Transverse colon (tissue), 4 donors: ENCODE measurements around the gene DHCR7.

Source experiments
- CTCF ChIP-seq, 5 experiments: fragments of 200-600 bp in 3 of 5; fragments of 450-650 bp in 2 of 5; sonication (generic) in 3 of 5; IDR thresholded peaks; 1 replicate in 2 of 5; 2 replicates in 3 of 5; pipeline ENCODE4 v1.5.1; 2016 to 2017; ENCODE audit warnings: antibody characterized with exemption in 5 of 5, inconsistent platforms in 3 of 5, mild to moderate bottlenecking in 2 of 5, moderate library complexity in 1 of 5
- EP300 ChIP-seq: sonication (generic); formaldehyde crosslinking; IDR thresholded peaks from one replicate; pipeline ENCODE4 v1.6.1; 2017; ENCODE audit warnings: antibody characterized with exemption, low read depth
- POLR2A ChIP-seq: fragments of 450-650 bp; IDR thresholded peaks from one replicate; pipeline ENCODE4 v1.6.1; 2016; ENCODE audit warnings: antibody characterized with exemption, mild to moderate bottlenecking, moderate library complexity
- POLR2AphosphoS5 ChIP-seq, 3 donors: sonication (generic); formaldehyde crosslinking; IDR thresholded peaks; one replicate each; pipeline ENCODE4 v1.6.1; 2016; ENCODE audit warnings: antibody characterized with exemption in 3 of 3

- no peak for TF ChIP-seq CTCF (IDR thresholded peaks at IDR 0.05)
- no peak for TF ChIP-seq POLR2AphosphoS5 (IDR thresholded peaks at IDR 0.05)
- TF ChIP-seq EP300, result no peak
- TF ChIP-seq POLR2A, result no peak
Measured at GRCh38 chr11:71425860-71426259, 22.3 kb downstream of the DHCR7 start.
